ENCODE results near the gene XIRP1. TPM values are rescaled to one million over a fixed set of nuclear protein-coding genes. Genes with fewer than 3 reads are reported as not detected.

Gene XIRP1
- total RNA-seq, 1 experiment from 2014 or later = 0.59 TPM

- no peak for DNase-seq (ENCODE audit: low read depth)
Observed at GRCh38 chr3:39144748-39145380, 47.5 kb downstream of the XIRP1 start.

GRCh38 chr3:39144095-39144747 is 48.2 kb downstream of the XIRP1 start:
- no peak for DNase-seq (ENCODE audit: low read depth)

- DNase-seq (ENCODE audit: low read depth) = no peak
Observed at GRCh38 chr3:39143051-39143885, 49.1 kb downstream of the XIRP1 start.

GRCh38 chr3:39142067-39142466 is 50.3 kb downstream of the XIRP1 start:
- no peak for DNase-seq (ENCODE audit: low read depth)

GRCh38 chr3:39141171-39141995 is 51.0 kb downstream of the XIRP1 start:
- peak; percentile 33 for DNase-seq (ENCODE audit: low read depth)

GRCh38 chr3:39140341-39140971 is 51.9 kb downstream of the XIRP1 start:
- DNase-seq (ENCODE audit: low read depth) = no peak

- no peak for DNase-seq (ENCODE audit: low read depth)
Observed at GRCh38 chr3:39139442-39139841, 53.0 kb downstream of the XIRP1 start.

GRCh38 chr3:39138804-39139415 is 53.5 kb downstream of the XIRP1 start:
- no peak for DNase-seq (ENCODE audit: low read depth)

- no peak for DNase-seq (ENCODE audit: low read depth)
Observed at GRCh38 chr3:39137991-39138803, 54.2 kb downstream of the XIRP1 start.

GRCh38 chr3:39137435-39137936 is 54.9 kb downstream of the XIRP1 start:
- DNase-seq (ENCODE audit: low read depth) = no peak

GRCh38 chr3:39136533-39137434 is 55.6 kb downstream of the XIRP1 start:
- no peak for DNase-seq (ENCODE audit: low read depth)

GRCh38 chr3:39135170-39135805 is 57.1 kb downstream of the XIRP1 start:
- DNase-seq (ENCODE audit: low read depth) = no peak

- no peak for DNase-seq (ENCODE audit: low read depth)
Observed at GRCh38 chr3:39134305-39134704, 58.1 kb downstream of the XIRP1 start.

- no peak for DNase-seq (ENCODE audit: low read depth)
Observed at GRCh38 chr3:39133822-39134221, 58.6 kb downstream of the XIRP1 start.
